ENCODE measurements around the gene SLC38A10. TPM values are rescaled to one million over a fixed set of nuclear protein-coding genes. Genes with fewer than 3 reads are reported as not detected.

Gene SLC38A10
- total and polyA plus RNA-seq, 2 of the 13 experiments (the other 11 are each of a cell fraction or from before 2014, with no cell fraction given), result 23.4 to 55.8 TPM

- TF ChIP-seq KIAA2018 (CRISPR knock-in tag; IDR thresholded peaks at IDR 0.05; ENCODE audit: borderline replicate concordance) (no peak), ZNF513 (CRISPR knock-in tag; conservative IDR thresholded peaks at IDR 0.05) (no peak), ZNF224 (CRISPR knock-in tag; IDR thresholded peaks at IDR 0.05) (no peak), PLRG1 (conservative IDR thresholded peaks at IDR 0.05) (no peak), FOXK2 (IDR thresholded peaks at IDR 0.05) (no peak), AKAP8 (CRISPR knock-in tag; IDR thresholded peaks at IDR 0.05) (no peak), SIN3B (IDR thresholded peaks at IDR 0.05; ENCODE audit: low read length) (no peak), ZNF432 (CRISPR knock-in tag; IDR thresholded peaks at IDR 0.05; ENCODE audit: borderline replicate concordance) (no peak), ZNF644 (CRISPR knock-in tag; IDR thresholded peaks at IDR 0.05; ENCODE audit: low read depth) (no peak), ZNF33A (CRISPR knock-in tag; IDR thresholded peaks at IDR 0.05; ENCODE audit: borderline replicate concordance) (no peak), ZSCAN30 (CRISPR knock-in tag; IDR thresholded peaks at IDR 0.05) (no peak), ZFP36L1 (CRISPR knock-in tag; IDR thresholded peaks at IDR 0.05) (no peak)
- TF ChIP-seq, protein P1, sequence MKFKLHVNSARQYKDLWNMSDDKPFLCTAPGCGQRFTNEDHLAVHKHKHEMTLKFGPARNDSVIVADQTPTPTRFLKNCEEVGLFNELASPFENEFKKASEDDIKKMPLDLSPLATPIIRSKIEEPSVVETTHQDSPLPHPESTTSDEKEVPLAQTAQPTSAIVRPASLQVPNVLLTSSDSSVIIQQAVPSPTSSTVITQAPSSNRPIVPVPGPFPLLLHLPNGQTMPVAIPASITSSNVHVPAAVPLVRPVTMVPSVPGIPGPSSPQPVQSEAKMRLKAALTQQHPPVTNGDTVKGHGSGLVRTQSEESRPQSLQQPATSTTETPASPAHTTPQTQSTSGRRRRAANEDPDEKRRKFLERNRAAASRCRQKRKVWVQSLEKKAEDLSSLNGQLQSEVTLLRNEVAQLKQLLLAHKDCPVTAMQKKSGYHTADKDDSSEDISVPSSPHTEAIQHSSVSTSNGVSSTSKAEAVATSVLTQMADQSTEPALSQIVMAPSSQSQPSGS (CRISPR knock-in tag; IDR thresholded peaks at IDR 0.05), result 0 out of 2 replicates have a peak, but pooled peaks have one; percentile 6
- TF ChIP-seq, protein P2, sequence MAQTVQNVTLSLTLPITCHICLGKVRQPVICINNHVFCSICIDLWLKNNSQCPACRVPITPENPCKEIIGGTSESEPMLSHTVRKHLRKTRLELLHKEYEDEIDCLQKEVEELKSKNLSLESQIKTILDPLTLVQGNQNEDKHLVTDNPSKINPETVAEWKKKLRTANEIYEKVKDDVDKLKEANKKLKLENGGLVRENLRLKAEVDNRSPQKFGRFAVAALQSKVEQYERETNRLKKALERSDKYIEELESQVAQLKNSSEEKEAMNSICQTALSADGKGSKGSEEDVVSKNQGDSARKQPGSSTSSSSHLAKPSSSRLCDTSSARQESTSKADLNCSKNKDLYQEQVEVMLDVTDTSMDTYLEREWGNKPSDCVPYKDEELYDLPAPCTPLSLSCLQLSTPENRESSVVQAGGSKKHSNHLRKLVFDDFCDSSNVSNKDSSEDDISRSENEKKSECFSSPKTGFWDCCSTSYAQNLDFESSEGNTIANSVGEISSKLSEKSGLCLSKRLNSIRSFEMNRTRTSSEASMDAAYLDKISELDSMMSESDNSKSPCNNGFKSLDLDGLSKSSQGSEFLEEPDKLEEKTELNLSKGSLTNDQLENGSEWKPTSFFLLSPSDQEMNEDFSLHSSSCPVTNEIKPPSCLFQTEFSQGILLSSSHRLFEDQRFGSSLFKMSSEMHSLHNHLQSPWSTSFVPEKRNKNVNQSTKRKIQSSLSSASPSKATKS (CRISPR knock-in tag; IDR thresholded peaks at IDR 0.05), result no peak
Observed at GRCh38 chr17:81245665-81246342, 49.3 kb downstream of the SLC38A10 start (continued).

Data from HepG2 (cell line).